Gastroesophageal sphincter (tissue), 4 donors: ENCODE results near the gene ARID1B. TPM values are rescaled to one million over a fixed set of nuclear protein-coding genes. Genes with fewer than 3 reads are reported as not detected.

Experiments used
- ATAC-seq: fragments of 150-250 bp; one replicate; pipeline ENCODE4 v1.9.1; 2016; ENCODE audit warnings: mild to moderate bottlenecking, moderate library complexity
- H3K27ac ChIP-seq, 4 donors: fragments of 200-600 bp; sonication (generic) in 3 of 4; 1 replicate in 3 of 4; 2 replicates in 1 of 4; pipeline ENCODE4 v1.5.1; 2016 to 2019
- H3K27me3 ChIP-seq: fragments of 200-600 bp; sonication (generic); one replicate; pipeline ENCODE4 v1.5.1; 2019
- H3K36me3 ChIP-seq, 2 donors: fragments of 200-600 bp; sonication (generic); one replicate each; pipeline ENCODE4 v1.5.1; 2019; ENCODE audit warnings: control low read depth in 1 of 2
- H3K4me1 ChIP-seq, 3 donors: fragments of 200-600 bp; sonication (generic); 1 replicate in 2 of 3; 2 replicates in 1 of 3; pipeline ENCODE4 v1.5.1; 2016 to 2019; ENCODE audit warnings: control low read depth in 2 of 3
- H3K4me3 ChIP-seq, 2 donors: fragments of 200-600 bp; sonication (generic); one replicate each; pipeline ENCODE4 v1.5.1; 2019; ENCODE audit warnings: mild to moderate bottlenecking in 1 of 2, moderate library complexity in 1 of 2
- H3K9me3 ChIP-seq, 3 donors: fragments of 200-600 bp; sonication (generic); one replicate each; pipeline ENCODE4 v1.5.1; 2017 to 2019; ENCODE audit warnings: control low read depth in 2 of 3
- EP300 ChIP-seq: sonication (generic); formaldehyde crosslinking; IDR thresholded peaks from one replicate; pipeline ENCODE4 v1.6.1; 2017; ENCODE audit warnings: antibody characterized with exemption, mild to moderate bottlenecking
- POLR2A ChIP-seq, 2 donors: fragments of 450-650 bp; IDR thresholded peaks; one replicate each; pipeline ENCODE4 v1.6.1; 2017; ENCODE audit warnings: antibody characterized with exemption in 2 of 2, mild to moderate bottlenecking in 2 of 2, moderate library complexity in 1 of 2
- POLR2AphosphoS5 ChIP-seq: sonication (generic); formaldehyde crosslinking; IDR thresholded peaks from one replicate; pipeline ENCODE4 v1.6.1; 2017; ENCODE audit warnings: antibody characterized with exemption
- WGBS, 2 donors: methylation state at CpG; one replicate each; pipeline ENCODE4 v1.1.5; 2018; ENCODE audit warnings: low coverage in 1 of 2; 5-methylcytosine and 5-hydroxymethylcytosine counted together
- total RNA-seq, 4 donors: library from RNA; depleted of rRNA; stranded (reverse); fragments of >200 nt; gene quantifications; one replicate each; pipeline ENCODE4 v1.1.0, GENCODE V29; 2016
- TF ChIP-seq, protein P1 (sequence below), 4 experiments: fragments of 200-600 bp in 2 of 4; fragments of 450-650 bp in 2 of 4; sonication (generic) in 1 of 4; IDR thresholded peaks; one replicate each; pipeline ENCODE4 v1.5.1; 2017 to 2019; ENCODE audit warnings: antibody characterized with exemption in 4 of 4, mild to moderate bottlenecking in 2 of 4, moderate library complexity in 2 of 4

The ARID1B gene
- total RNA-seq, 4 donors from 2014 or later = 40.0 to 106 (median 79.7) TPM

DNA sequence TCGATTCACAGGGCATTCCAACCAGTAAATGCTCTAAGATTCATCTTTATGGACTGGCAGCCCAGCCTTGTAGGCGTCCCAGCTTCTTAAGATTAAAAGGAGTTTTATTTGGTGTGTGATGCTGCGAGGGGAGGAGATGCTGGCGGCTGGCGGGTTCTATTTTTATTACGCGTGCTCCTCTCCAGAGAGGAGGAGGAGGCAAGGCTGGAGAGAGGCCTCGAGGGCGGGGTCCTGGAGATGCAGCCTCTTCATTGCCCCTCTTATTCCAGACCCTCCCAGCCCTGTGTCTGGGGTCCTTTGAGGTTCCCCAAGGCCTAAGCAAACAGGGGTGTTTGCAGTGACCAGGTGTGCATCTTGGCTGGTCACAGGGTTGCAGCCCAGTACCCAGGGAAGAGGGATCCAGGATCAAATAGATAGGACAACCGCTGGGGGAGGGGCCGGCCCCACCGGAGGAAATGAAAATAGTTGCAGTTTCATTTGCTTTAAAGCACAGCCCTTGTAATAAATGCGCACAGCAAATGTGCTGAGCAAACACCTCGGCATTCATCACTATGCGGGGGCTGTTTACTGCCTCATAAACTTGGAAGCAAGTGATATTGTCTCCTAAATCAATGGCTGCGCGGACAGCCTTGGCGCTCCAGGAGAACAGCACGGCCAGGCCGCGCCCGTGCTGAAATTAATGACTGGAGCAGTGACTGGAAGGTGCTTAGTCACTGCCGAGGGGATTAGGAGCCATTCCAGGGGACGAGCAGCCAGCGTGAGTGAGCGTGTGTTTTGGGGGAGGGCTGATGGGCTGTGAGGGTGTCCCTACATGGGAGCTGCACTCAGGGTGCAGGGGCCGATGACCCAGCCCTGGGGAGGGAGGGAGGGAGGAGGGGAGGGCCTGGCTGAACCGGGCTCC lies 463.1 kb downstream of the ARID1B start:
- H3K27ac ChIP-seq = peak overlapping the region; percentile 60 to 87 (median 84)
- no peaks in the 10 kb centered on the region for H3K36me3 ChIP-seq
- WGBS, 2 donors = 6 to 29% methylated on average over 8 to 14 of the region's 28 CpGs
- no peaks in the 10 kb centered on the region for H3K27me3 ChIP-seq
- peaks cover 0 to 69% (median 29%) of the 10 kb centered on the region in 3 donors for H3K4me1 ChIP-seq
- TF ChIP-seq POLR2AphosphoS5 (peak; percentile 98), EP300 (no peak)
- H3K4me3 ChIP-seq = peak overlapping the region in 1 of 2 donors; percentile 45
- ATAC-seq = peak; percentile 87
- H3K9me3 ChIP-seq = no peaks in the 10 kb centered on the region

DNA sequence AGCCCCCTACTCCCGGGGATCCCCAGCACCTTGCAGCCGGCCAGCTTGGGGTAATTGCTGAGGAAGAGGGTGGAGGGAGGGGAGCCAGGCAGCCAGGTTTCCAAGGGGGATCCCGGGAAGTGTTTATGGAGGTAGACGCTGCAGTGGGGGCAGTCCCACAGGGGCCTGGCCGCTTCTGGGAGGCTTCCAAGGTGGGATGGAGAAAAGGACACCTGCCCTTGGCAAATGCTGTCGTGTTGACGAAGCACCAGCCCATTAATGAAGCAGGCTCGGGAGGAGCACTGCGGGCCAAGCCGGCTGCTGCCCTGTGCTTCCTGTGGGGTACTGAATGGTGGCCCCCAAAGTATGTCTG lies 463.8 kb downstream of the ARID1B start:
- Histone ChIP-seq H3K9me3 (no peaks in the 10 kb centered on the region), H3K27ac (peak overlapping the region; percentile 60 to 87 (median 84)), H3K27me3 (no peaks in the 10 kb centered on the region), H3K4me3 (peak overlapping the region in 1 of 2 donors; percentile 45), H3K4me1 (peaks cover 0 to 69% (median 28%) of the 10 kb centered on the region in 3 donors), H3K36me3 (no peaks in the 10 kb centered on the region)
- ATAC-seq = no peak
- 59% methylated on average over 5 of the region's 10 CpGs; no CpG with 5 or more reads in 1 of the 2 donors for WGBS, 2 donors
- TF ChIP-seq EP300 (no peak), POLR2AphosphoS5 (no peak), POLR2A (IDR thresholded peaks at IDR 0.05) (no peak)
- TF ChIP-seq, protein P1, sequence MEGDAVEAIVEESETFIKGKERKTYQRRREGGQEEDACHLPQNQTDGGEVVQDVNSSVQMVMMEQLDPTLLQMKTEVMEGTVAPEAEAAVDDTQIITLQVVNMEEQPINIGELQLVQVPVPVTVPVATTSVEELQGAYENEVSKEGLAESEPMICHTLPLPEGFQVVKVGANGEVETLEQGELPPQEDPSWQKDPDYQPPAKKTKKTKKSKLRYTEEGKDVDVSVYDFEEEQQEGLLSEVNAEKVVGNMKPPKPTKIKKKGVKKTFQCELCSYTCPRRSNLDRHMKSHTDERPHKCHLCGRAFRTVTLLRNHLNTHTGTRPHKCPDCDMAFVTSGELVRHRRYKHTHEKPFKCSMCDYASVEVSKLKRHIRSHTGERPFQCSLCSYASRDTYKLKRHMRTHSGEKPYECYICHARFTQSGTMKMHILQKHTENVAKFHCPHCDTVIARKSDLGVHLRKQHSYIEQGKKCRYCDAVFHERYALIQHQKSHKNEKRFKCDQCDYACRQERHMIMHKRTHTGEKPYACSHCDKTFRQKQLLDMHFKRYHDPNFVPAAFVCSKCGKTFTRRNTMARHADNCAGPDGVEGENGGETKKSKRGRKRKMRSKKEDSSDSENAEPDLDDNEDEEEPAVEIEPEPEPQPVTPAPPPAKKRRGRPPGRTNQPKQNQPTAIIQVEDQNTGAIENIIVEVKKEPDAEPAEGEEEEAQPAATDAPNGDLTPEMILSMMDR (IDR thresholded peaks at IDR 0.05) = no peak

DNA sequence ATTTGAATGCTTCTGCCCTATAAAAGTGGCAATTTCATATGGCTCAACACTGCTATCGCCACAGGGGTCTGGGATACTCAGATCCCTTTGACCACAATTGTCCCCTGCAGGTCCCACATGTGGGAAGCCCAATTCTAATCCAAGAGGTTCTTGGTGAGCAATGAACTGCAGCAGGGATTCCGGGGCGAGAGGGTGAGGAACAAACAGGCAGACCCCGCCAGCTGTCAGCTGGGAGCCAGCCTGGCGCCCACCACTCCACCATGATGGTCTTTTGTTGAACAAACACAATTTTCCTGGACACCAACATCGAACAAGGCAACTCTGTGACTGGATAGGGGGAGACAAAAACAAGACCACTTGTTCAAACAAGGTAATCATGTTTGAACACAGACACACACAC lies 465.6 kb downstream of the ARID1B start:
- H3K27me3 ChIP-seq = no peaks in the 10 kb centered on the region
- 80 to 100% methylated on average over 1 to 2 of the region's 6 CpGs for WGBS, 2 donors
- H3K9me3 ChIP-seq = no peaks in the 10 kb centered on the region
- no peak overlapping the region for H3K4me3 ChIP-seq
- TF ChIP-seq POLR2AphosphoS5 (no peak), EP300 (no peak), POLR2A (IDR thresholded peaks at IDR 0.05) (no peak)
- TF ChIP-seq, protein P1 (IDR thresholded peaks at IDR 0.05) = no peak
- peaks cover 0 to 68% (median 23%) of the 10 kb centered on the region in 3 donors for H3K4me1 ChIP-seq
- H3K27ac ChIP-seq = peak overlapping the region in 3 of 4 donors; percentile 83 to 87 (median 85)
- ATAC-seq = no peak
- no peaks in the 10 kb centered on the region for H3K36me3 ChIP-seq

DNA sequence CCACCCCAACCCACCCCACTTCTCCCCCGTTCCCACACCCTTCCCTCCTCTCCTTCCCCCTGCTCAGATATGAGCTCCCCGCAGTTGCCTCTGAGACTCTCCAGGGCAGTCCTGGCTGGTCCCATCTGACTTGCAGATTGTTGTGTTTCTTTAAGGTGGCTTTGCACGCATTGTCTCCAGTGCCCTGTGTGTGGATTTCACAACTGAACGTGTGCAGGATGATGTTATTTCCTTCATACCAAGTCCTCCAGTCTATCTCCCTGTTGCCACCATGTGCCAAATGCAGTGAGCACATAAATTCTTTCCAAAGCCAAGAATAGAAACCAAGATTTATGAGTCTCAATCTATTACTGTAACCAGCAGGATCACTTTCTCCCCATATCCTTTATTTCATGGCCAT lies 467.0 kb downstream of the ARID1B start:
- Histone ChIP-seq H3K27me3 (no peaks in the 10 kb centered on the region), H3K4me3 (no peak overlapping the region), H3K36me3 (no peaks in the 10 kb centered on the region), H3K4me1 (peaks cover 0 to 64% (median 23%) of the 10 kb centered on the region in 3 donors), H3K27ac (peak overlapping the region; percentile 39 to 87 (median 84)), H3K9me3 (peaks cover 0 to 5% (median 0%) of the 10 kb centered on the region in 3 donors)
- peak; percentile 70 for ATAC-seq
- 0 to 25% methylated on average over 1 to 3 of the region's 4 CpGs for WGBS, 2 donors
- peak; percentile 90 for TF ChIP-seq POLR2AphosphoS5
- TF ChIP-seq, protein P1 (IDR thresholded peaks at IDR 0.05) = no peak

DNA sequence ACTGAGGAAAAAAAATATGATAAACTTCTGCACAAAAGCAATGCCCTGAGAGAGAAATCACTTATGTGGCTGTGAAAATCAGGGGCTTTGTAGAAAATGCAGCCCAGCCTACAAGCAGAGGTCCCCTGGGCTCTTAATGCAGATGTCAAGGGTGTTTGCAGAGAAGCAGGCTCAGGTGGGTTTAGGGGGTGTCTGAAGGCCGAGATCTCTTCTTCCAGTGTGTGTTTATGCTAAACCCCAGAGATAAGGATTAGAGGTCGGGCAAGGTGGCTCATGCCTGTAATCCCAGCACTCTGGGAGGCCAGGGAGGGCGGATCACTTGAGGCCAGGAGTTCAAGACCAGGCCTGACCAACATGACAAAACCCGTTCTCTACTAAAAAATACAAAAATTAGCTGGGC lies 467.6 kb downstream of the ARID1B start:
- ATAC-seq = no peak
- Histone ChIP-seq H3K27me3 (no peaks in the 10 kb centered on the region), H3K4me3 (no peak overlapping the region), H3K4me1 (peaks cover 0 to 58% (median 21%) of the 10 kb centered on the region in 3 donors), H3K27ac (peak overlapping the region in 3 of 4 donors; percentile 83 to 87 (median 85)), H3K36me3 (no peaks in the 10 kb centered on the region), H3K9me3 (peaks cover 0 to 5% (median 0%) of the 10 kb centered on the region in 3 donors)
- no peak for TF ChIP-seq POLR2A (IDR thresholded peaks at IDR 0.05)
- TF ChIP-seq EP300 = no peak
- no peak for TF ChIP-seq POLR2AphosphoS5
- TF ChIP-seq, protein P1 (IDR thresholded peaks at IDR 0.05) = no peak
- WGBS, 2 donors = 50 to 67% methylated on average over 1 to 3 of the region's 4 CpGs
